Breast epithelium (tissue), 4 donors: ENCODE measurements around the gene ANKRD11. TPM values are rescaled to one million over a fixed set of nuclear protein-coding genes. Genes with fewer than 3 reads are reported as not detected.

ENCODE experiments used
- DNase-seq, 2 donors: peaks; one replicate each; pipeline ENCODE4 v3.0.0-alpha.2; 2019; ENCODE audit warnings: low spot score in 2 of 2
- H3K27ac ChIP-seq, 2 donors: fragments of 200-600 bp; sonication (generic) in 1 of 2; one replicate each; pipeline ENCODE4 v1.5.1; 2016 to 2019; ENCODE audit warnings: mild to moderate bottlenecking in 1 of 2
- H3K27me3 ChIP-seq, 2 donors: fragments of 200-600 bp; sonication (generic) in 1 of 2; one replicate each; pipeline versions ENCODE4 v1.5.1 to v1.6.0; 2017 to 2019; ENCODE audit warnings: control low read depth in 1 of 2, mild to moderate bottlenecking in 1 of 2
- H3K36me3 ChIP-seq: fragments of 200-600 bp; one replicate; pipeline ENCODE4 v1.5.1; 2019
- H3K4me1 ChIP-seq, 2 donors: fragments of 200-600 bp; sonication (generic); one replicate each; pipeline ENCODE4 v1.5.1; 2016 to 2019; ENCODE audit warnings: control low read depth in 1 of 2
- H3K4me3 ChIP-seq, 3 donors: fragments of 200-600 bp; sonication (generic); 1 replicate in 2 of 3; 2 replicates in 1 of 3; pipeline ENCODE4 v1.5.1; 2016 to 2019; ENCODE audit warnings: mild to moderate bottlenecking in 3 of 3, moderate library complexity in 2 of 3
- H3K9me3 ChIP-seq, 2 donors: fragments of 200-600 bp; sonication (generic) in 1 of 2; one replicate each; pipeline ENCODE4 v1.5.1; 2016 to 2019; ENCODE audit warnings: control low read depth in 1 of 2
- POLR2A ChIP-seq: fragments of 450-650 bp; IDR thresholded peaks from one replicate; pipeline ENCODE4 v1.6.1; 2016; ENCODE audit warnings: antibody characterized with exemption, mild to moderate bottlenecking, moderate library complexity
- POLR2AphosphoS5 ChIP-seq, 3 donors: sonication (generic); formaldehyde crosslinking; IDR thresholded peaks; one replicate each; pipeline ENCODE4 v1.6.1; 2017; ENCODE audit warnings: antibody characterized with exemption in 3 of 3
- intact Hi-C: fragments of 100-400 bp; cut with DNase I; formaldehyde crosslinking; loops from one replicate; pipeline ENCODE4 v1.15.1; 2023; ENCODE audit warnings: low total_unique reads
- total RNA-seq, 3 donors: library from RNA; depleted of rRNA; stranded (reverse); fragments of >200 nt; gene quantifications; one replicate each; pipeline ENCODE4 v1.1.0, GENCODE V29; 2016
- TF ChIP-seq, protein P1 (sequence below), 3 donors: fragments of 450-650 bp; IDR thresholded peaks; one replicate each; pipeline ENCODE4 v1.5.1; 2016 to 2017; ENCODE audit warnings: antibody characterized with exemption in 3 of 3, mild to moderate bottlenecking in 3 of 3, moderate library complexity in 3 of 3

Gene ANKRD11
- total RNA-seq, 3 donors from 2014 or later: 64.0 to 79.0 (median 69.2) TPM

DNA sequence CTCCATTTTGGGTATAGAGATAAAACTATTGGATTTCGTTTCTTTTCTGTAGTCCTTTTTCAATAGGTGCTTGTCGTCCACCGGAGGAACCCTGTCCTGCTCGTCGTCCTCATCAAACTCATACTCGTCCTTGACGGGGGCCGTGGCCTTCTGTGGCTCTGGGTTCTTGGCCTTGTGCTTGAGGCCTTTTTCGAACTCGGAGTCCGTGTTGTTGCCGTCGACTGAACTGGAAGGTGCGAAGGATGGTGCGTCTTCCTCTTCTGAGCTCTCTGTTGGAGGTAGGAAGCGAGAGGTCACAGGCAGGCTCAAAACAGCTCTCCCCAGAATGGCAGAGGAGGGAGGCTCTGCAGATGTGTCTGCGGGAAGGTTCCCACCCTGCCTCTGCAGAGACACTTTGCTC lies 205.0 kb downstream of the ANKRD11 start:
- H3K4me3 ChIP-seq: no peak overlapping the region
- intact Hi-C loops: no loop called here
- DNase-seq: no peak
- H3K27ac ChIP-seq: no peak overlapping the region
- TF ChIP-seq POLR2A (no peak), POLR2AphosphoS5 (IDR thresholded peaks at IDR 0.05) (no peak)
- TF ChIP-seq, protein P1, sequence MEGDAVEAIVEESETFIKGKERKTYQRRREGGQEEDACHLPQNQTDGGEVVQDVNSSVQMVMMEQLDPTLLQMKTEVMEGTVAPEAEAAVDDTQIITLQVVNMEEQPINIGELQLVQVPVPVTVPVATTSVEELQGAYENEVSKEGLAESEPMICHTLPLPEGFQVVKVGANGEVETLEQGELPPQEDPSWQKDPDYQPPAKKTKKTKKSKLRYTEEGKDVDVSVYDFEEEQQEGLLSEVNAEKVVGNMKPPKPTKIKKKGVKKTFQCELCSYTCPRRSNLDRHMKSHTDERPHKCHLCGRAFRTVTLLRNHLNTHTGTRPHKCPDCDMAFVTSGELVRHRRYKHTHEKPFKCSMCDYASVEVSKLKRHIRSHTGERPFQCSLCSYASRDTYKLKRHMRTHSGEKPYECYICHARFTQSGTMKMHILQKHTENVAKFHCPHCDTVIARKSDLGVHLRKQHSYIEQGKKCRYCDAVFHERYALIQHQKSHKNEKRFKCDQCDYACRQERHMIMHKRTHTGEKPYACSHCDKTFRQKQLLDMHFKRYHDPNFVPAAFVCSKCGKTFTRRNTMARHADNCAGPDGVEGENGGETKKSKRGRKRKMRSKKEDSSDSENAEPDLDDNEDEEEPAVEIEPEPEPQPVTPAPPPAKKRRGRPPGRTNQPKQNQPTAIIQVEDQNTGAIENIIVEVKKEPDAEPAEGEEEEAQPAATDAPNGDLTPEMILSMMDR (IDR thresholded peaks at IDR 0.05): no peak
- H3K4me1 ChIP-seq: no peaks in the 10 kb centered on the region
- peaks cover 7% of the 10 kb centered on the region for H3K36me3 ChIP-seq
- H3K9me3 ChIP-seq: no peaks in the 10 kb centered on the region
- H3K27me3 ChIP-seq: no peaks in the 10 kb centered on the region

DNA sequence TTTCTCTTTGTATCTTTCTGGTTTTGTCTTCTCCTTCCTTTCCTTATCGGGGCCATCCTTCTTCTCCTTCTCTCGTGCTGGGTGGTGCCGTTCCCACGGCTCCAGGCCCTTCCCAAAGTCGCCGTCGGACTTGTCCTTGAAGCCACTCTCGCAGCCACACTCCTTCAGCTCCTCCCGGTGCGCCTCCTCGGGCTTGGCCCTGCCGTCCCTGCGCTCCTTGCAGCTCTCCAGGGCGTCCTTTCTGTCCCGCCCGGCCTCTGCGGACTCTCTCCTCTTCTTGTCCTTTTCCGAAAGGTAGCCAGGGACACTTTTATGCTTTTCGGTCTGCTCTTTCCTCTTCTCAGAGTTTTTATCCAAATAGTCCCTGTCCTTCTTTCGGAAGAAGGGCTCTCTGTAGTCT lies 206.9 kb downstream of the ANKRD11 start:
- Histone ChIP-seq H3K36me3 (peaks cover 7% of the 10 kb centered on the region), H3K9me3 (no peaks in the 10 kb centered on the region), H3K27me3 (no peaks in the 10 kb centered on the region), H3K27ac (no peak overlapping the region), H3K4me1 (no peaks in the 10 kb centered on the region), H3K4me3 (no peak overlapping the region)
- no peak for DNase-seq
- TF ChIP-seq POLR2AphosphoS5 (IDR thresholded peaks at IDR 0.05) (no peak), POLR2A (no peak)
- TF ChIP-seq, protein P1 (IDR thresholded peaks at IDR 0.05): no peak
- intact Hi-C loops: no loop called here

DNA sequence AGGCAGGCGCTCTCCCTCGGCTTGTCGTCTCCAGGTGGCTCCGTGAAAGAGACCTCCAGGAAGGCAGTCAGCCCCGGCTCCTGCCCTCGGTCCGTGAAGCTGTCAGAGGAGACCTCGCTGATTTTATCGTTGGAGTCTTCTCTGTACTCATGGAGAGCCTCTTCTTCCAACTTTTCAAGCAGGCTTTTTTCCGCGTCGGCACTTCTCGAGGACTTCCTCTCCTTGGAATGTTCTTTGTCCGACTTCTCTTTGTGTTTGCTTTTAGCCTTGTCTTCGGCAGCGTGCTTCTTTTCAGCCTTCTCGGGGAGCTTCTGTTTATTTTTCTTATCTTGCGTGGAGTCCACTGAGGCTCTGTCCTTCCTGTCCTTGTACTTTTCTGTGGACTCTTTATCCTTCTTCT lies 207.8 kb downstream of the ANKRD11 start:
- intact Hi-C loops: no loop called here
- DNase-seq: no peak
- Histone ChIP-seq H3K4me3 (no peak overlapping the region), H3K36me3 (peaks cover 7% of the 10 kb centered on the region), H3K27me3 (no peaks in the 10 kb centered on the region), H3K27ac (no peak overlapping the region), H3K9me3 (no peaks in the 10 kb centered on the region), H3K4me1 (no peaks in the 10 kb centered on the region)
- TF ChIP-seq POLR2AphosphoS5 (IDR thresholded peaks at IDR 0.05) (no peak), POLR2A (no peak)
- TF ChIP-seq, protein P1 (IDR thresholded peaks at IDR 0.05): no peak

DNA sequence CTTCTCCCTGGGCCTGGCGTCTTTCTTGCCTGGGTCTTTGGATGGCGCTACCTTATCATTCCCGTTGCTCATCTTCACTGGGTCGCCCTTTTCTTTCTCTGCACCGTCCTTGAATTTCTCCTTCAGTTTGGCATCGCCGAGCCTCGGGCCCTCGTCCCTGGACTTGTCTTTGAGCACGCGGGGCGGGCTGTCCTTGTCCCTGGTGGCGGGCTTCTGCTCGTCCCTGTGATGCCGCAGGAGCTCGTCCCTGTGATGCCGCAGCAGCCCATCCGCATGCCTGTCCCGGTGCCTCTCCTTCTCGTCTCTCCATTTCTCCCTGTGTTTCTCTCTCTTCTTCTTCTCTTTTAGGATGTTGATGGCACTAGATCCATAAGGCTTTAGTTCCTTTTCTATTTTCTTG lies 208.5 kb downstream of the ANKRD11 start:
- H3K36me3 ChIP-seq: peaks cover 7% of the 10 kb centered on the region
- H3K4me3 ChIP-seq: no peak overlapping the region
- no peak overlapping the region for H3K27ac ChIP-seq
- H3K4me1 ChIP-seq: no peaks in the 10 kb centered on the region
- no peak for TF ChIP-seq POLR2A
- no peaks in the 10 kb centered on the region for H3K9me3 ChIP-seq
- no peak for DNase-seq
- intact Hi-C loops: no loop called here
- H3K27me3 ChIP-seq: no peaks in the 10 kb centered on the region

DNA sequence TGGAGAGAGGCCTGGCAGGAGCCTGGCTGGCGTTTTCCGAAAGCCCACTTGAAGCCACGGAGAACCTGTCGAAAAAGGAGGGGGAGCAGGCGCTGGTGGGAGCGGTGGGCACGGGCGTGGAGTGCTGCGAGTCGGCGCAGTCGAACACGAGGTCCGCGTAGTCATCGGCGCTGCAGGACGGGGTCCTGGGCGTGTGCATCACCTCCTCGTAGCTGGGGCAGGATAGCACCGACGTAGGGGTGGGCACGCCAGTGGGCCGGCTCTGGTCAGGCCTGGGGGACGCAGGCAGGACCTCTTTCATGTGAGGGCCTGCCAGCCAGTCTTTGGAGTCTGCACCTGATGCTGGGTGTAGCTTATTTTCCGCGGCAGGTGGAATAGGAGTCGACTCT lies 209.2 kb downstream of the ANKRD11 start:
- no peaks in the 10 kb centered on the region for H3K9me3 ChIP-seq
- TF ChIP-seq POLR2AphosphoS5 (IDR thresholded peaks at IDR 0.05) (no peak), POLR2A (no peak)
- TF ChIP-seq, protein P1 (IDR thresholded peaks at IDR 0.05): no peak
- intact Hi-C loops: no loop called here
- H3K4me3 ChIP-seq: no peak overlapping the region
- no peak overlapping the region for H3K27ac ChIP-seq
- H3K4me1 ChIP-seq: no peaks in the 10 kb centered on the region
- H3K27me3 ChIP-seq: no peaks in the 10 kb centered on the region
- peaks cover 7% of the 10 kb centered on the region for H3K36me3 ChIP-seq
- DNase-seq: no peak
